HG03175 (cell line): ENCODE results near the gene SLC22A4.
A peak's percentile ranks its signal among the peaks of the same experiment; 100 is the strongest.

Experiments
- ATAC-seq: cut with Tn5 transposase; IDR thresholded peaks from one replicate; pipeline ENCODE4 v1.9.1; 2021; ENCODE audit warnings: mild to moderate bottlenecking, moderate library complexity; ENCODE audit not compliant: unreplicated experiment

The SLC22A4 gene

GRCh38 chr5:132261881-132262845, 32.0 kb upstream of the SLC22A4 start:
- no peak for ATAC-seq

- ATAC-seq: no peak
These were observed 31.2 kb upstream of the SLC22A4 start for GRCh38 chr5:132262882-132263547.

GRCh38 chr5:132263548-132264261, 30.5 kb upstream of the SLC22A4 start:
- ATAC-seq: no peak

GRCh38 chr5:132264546-132265335, 29.5 kb upstream of the SLC22A4 start:
- ATAC-seq: no peak

GRCh38 chr5:132265336-132266030, 28.7 kb upstream of the SLC22A4 start:
- no peak for ATAC-seq

- no peak for ATAC-seq
These were observed 28.0 kb upstream of the SLC22A4 start for GRCh38 chr5:132266031-132266835.

- ATAC-seq: no peak
These were observed 27.4 kb upstream of the SLC22A4 start for GRCh38 chr5:132266836-132267160.

- ATAC-seq: no peak
These were observed 26.9 kb upstream of the SLC22A4 start for GRCh38 chr5:132267166-132267739.

GRCh38 chr5:132267931-132268768, 26.0 kb upstream of the SLC22A4 start:
- ATAC-seq: peak; percentile 9

GRCh38 chr5:132268769-132269551, 25.2 kb upstream of the SLC22A4 start:
- peak; percentile 63 for ATAC-seq

- ATAC-seq: no peak
These were observed 24.4 kb upstream of the SLC22A4 start for GRCh38 chr5:132269635-132270334.

- ATAC-seq: no peak
These were observed 23.9 kb upstream of the SLC22A4 start for GRCh38 chr5:132270335-132270665.

GRCh38 chr5:132270706-132271105, 23.5 kb upstream of the SLC22A4 start:
- ATAC-seq: no peak

GRCh38 chr5:132271251-132272246, 22.6 kb upstream of the SLC22A4 start:
- ATAC-seq: no peak

- ATAC-seq: no peak
These were observed 21.6 kb upstream of the SLC22A4 start for GRCh38 chr5:132272311-132273210.
